Natural killer cell treated with Interleukin-12 subunit alpha and Interleukin-12 subunit beta and Interleukin-15 and Interleukin-18, amount 100 ng/mL, for 72 hours (primary cell): ENCODE results near the gene MGAT4A. TPM values are rescaled to one million over a fixed set of nuclear protein-coding genes. Genes with fewer than 3 reads are reported as not detected.
"Not testable (repeated sequence)": the region's sequence is repeated elsewhere in the genome, so short reads cannot be mapped to it uniquely, and the experiment has no call there.

Source experiments
- ATAC-seq, 2 donors: fragments of 150-1000 bp; cut with Tn5 transposase in 1 of 2; sonication (Bioruptor Pico), chemical (Tn5 transposase) in 1 of 2; 2 replicates each; pipeline ENCODE4 v1.10.0; 2021
- DNase-seq: peaks from one replicate; pipeline ENCODE4 v3.0.0; 2022; ENCODE audit warnings: low spot score
- H3K27ac Mint-ChIP-seq, 2 donors: 1 replicate in 1 of 2; 2 replicates in 1 of 2; pipeline ENCODE4 v1.8.0; 2022; ENCODE audit warnings: mixed read lengths in 2 of 2, mild to moderate bottlenecking in 1 of 2, moderate library complexity in 1 of 2
- H3K27me3 Mint-ChIP-seq, 2 donors: 1 replicate in 1 of 2; 2 replicates in 1 of 2; pipeline ENCODE4 v1.8.0; 2022; ENCODE audit warnings: mixed read lengths in 2 of 2
- H3K36me3 Mint-ChIP-seq: one replicate; pipeline ENCODE4 v1.8.0; 2022; ENCODE audit warnings: mixed read lengths
- H3K4me1 Mint-ChIP-seq, 2 donors: 1 replicate in 1 of 2; 2 replicates in 1 of 2; pipeline ENCODE4 v1.8.0; 2022; ENCODE audit warnings: low read depth in 2 of 2, mixed read lengths in 2 of 2, mild to moderate bottlenecking in 1 of 2
- H3K4me3 Mint-ChIP-seq: one replicate; pipeline ENCODE4 v1.8.0; 2022; ENCODE audit warnings: mixed read lengths
- H3K9me3 Mint-ChIP-seq: 2 replicates; pipeline ENCODE4 v1.8.0; 2022; ENCODE audit warnings: mixed read lengths
- total RNA-seq, 2 donors: library from RNA; stranded (reverse); gene quantifications; one replicate each; pipeline ENCODE4 v1.2.3, GENCODE V29; 2022

The MGAT4A gene
- total RNA-seq, 2 donors from 2014 or later = 23.1 to 25.0 TPM

GRCh38 chr2:98659491-98659840 lies 71.5 kb downstream of the MGAT4A start:
- Mint-ChIP-seq H3K36me3 (peaks cover 13% of the 10 kb centered on the region), H3K27ac (peak overlapping the region; percentile 84 to 91), H3K4me3 (peak overlapping the region; percentile 83), H3K4me1 (peaks cover 65 to 67% of the 10 kb centered on the region in 2 donors)
- peak; percentile 11 to 25 for ATAC-seq
- not testable (repeated sequence) for H3K9me3 Mint-ChIP-seq, H3K27me3 Mint-ChIP-seq, DNase-seq

- Mint-ChIP-seq H3K36me3 (peaks cover 13% of the 10 kb centered on the region), H3K27me3 (no peaks in the 10 kb centered on the region), H3K4me3 (peak overlapping the region; percentile 83), H3K4me1 (peaks cover 67 to 69% of the 10 kb centered on the region in 2 donors), H3K9me3 (no peaks in the 10 kb centered on the region), H3K27ac (peak overlapping the region; percentile 84 to 91)
- DNase-seq (no peak), ATAC-seq (peak; percentile 60 to 69)
Observed at GRCh38 chr2:98658816-98659490, 72.0 kb downstream of the MGAT4A start.

DNA sequence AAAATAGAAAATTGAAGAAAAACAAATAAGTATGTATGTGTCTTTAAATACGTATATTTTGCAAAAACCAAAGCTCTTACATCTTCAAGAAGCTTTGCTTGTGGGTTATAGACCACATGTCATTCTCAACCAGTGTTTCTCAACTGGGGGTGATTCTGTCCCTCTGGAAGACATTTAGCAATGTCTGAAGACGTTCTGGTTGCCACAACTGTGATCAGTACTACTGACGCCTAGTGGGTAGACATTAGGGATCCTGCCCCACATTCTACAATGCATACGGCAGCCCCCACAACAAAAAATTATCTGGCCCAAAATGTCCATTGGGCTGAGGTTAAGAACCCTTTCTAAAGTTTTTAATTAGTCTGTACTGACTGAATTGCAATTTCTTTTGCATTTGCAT lies 74.1 kb downstream of the MGAT4A start:
- Mint-ChIP-seq H3K36me3 (peaks cover 17% of the 10 kb centered on the region), H3K9me3 (no peaks in the 10 kb centered on the region), H3K4me1 (peaks cover 74 to 80% of the 10 kb centered on the region in 2 donors), H3K27me3 (no peaks in the 10 kb centered on the region), H3K4me3 (peak overlapping the region; percentile 83), H3K27ac (peak overlapping the region; percentile 77 to 97)
- DNase-seq = peak; percentile 74
- ATAC-seq = peak; percentile 90 to 91

GRCh38 chr2:98654699-98655495 lies 76.0 kb downstream of the MGAT4A start:
- Mint-ChIP-seq H3K9me3 (no peaks in the 10 kb centered on the region), H3K27me3 (no peaks in the 10 kb centered on the region), H3K4me3 (peak overlapping the region; percentile 59), H3K27ac (peak overlapping the region; percentile 77 to 97), H3K4me1 (peaks cover 67 to 82% of the 10 kb centered on the region in 2 donors), H3K36me3 (peaks cover 10% of the 10 kb centered on the region)
- peak; percentile 61 to 71 for ATAC-seq
- DNase-seq = no peak

- Mint-ChIP-seq H3K4me3 (peak overlapping the region; percentile 56), H3K27me3 (no peaks in the 10 kb centered on the region), H3K4me1 (peaks cover 57 to 68% of the 10 kb centered on the region in 2 donors), H3K9me3 (no peaks in the 10 kb centered on the region), H3K36me3 (peaks cover 12% of the 10 kb centered on the region), H3K27ac (peak overlapping the region; percentile 77 to 97)
- ATAC-seq = no peak
- DNase-seq = no peak
Observed at GRCh38 chr2:98650998-98651397, 79.9 kb downstream of the MGAT4A start.

DNA sequence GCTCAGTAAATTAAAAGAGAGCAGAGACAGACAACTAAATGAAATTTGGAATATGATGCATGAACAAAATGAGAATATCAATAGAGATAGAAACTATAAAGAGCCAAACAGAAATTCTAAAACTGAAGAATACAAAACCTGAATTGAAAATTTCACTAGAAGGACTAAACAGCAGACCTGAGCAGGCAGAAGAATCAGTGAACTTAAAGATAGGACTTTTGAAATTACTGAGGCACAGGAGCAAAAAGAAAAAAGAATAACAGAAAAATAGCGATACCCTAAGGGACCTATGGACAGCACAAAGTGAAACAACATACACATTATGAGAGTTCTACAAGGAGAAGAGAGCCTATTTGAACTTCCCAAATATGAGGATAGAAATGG lies 80.9 kb downstream of the MGAT4A start:
- Mint-ChIP-seq H3K9me3 (no peaks in the 10 kb centered on the region), H3K27ac (peak overlapping the region; percentile 77 to 97), H3K36me3 (peaks cover 12% of the 10 kb centered on the region), H3K4me1 (peaks cover 50 to 61% of the 10 kb centered on the region in 2 donors), H3K27me3 (no peaks in the 10 kb centered on the region), H3K4me3 (peak overlapping the region; percentile 47)
- no peak for DNase-seq
- ATAC-seq = no peak

GRCh38 chr2:98649135-98649991 lies 81.6 kb downstream of the MGAT4A start:
- Mint-ChIP-seq H3K4me3 (peak overlapping the region; percentile 47), H3K36me3 (peaks cover 12% of the 10 kb centered on the region), H3K9me3 (no peaks in the 10 kb centered on the region), H3K4me1 (peaks cover 44 to 55% of the 10 kb centered on the region in 2 donors), H3K27ac (peak overlapping the region; percentile 77 to 97), H3K27me3 (no peaks in the 10 kb centered on the region)
- peak; percentile 94 for ATAC-seq
- peak; percentile 80 for DNase-seq

DNA sequence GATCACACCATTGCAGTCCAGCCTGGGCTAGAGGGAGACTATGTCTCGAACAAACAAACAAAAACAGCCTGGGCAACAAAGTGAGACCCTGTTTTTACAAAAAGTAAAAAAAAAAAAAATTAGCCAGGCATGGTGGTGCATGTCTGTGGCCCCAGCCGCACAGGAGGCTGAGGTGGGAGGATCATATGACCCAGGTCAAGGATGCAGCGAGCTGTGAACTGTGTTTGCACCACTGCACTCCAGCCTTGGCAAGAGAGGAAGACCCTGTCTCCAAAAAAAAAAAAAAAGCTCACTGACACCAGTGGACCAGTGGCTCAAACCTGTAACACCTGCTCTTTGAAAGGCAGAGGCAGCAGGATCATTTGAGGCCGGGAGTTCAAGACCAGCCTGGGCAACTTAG lies 82.5 kb downstream of the MGAT4A start:
- peak overlapping the region in 1 of 2 donors; percentile 97 for H3K27ac Mint-ChIP-seq

DNA sequence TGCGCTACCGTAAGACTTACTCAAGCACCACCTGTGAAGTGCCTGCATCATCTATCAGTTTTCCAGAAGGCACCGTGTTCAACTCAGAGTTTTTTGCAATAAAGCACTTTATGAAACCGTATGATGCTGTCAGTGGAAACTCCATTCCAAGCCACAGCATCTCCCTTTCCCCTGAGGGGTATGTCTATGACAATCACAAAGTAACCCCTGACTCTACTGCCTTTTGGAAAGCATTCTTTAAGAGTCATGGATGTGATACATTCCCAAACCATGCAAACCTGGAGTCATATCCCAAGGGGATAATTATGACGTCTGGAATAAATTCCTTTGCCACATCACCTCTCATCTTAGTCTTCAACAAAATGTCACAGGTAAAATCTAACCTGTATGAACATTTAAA lies 83.3 kb downstream of the MGAT4A start:
- peak overlapping the region in 1 of 2 donors; percentile 16 for H3K27ac Mint-ChIP-seq
- ATAC-seq (no peak), DNase-seq (no peak)
- no peaks in the 10 kb centered on the region for H3K9me3 Mint-ChIP-seq
- H3K4me1 Mint-ChIP-seq = peaks cover 27 to 45% of the 10 kb centered on the region in 2 donors
- H3K36me3 Mint-ChIP-seq = peaks cover 9% of the 10 kb centered on the region
- no peak overlapping the region for H3K4me3 Mint-ChIP-seq
- H3K27me3 Mint-ChIP-seq = no peaks in the 10 kb centered on the region

More for the DNA sequence above, 82.5 kb downstream of the MGAT4A start:
- Mint-ChIP-seq H3K4me3 (no peak overlapping the region), H3K27me3 (no peaks in the 10 kb centered on the region), H3K9me3 (no peaks in the 10 kb centered on the region), H3K4me1 (peaks cover 35 to 51% of the 10 kb centered on the region in 2 donors), H3K36me3 (peaks cover 12% of the 10 kb centered on the region)
- ATAC-seq (no peak), DNase-seq (no peak)

DNA sequence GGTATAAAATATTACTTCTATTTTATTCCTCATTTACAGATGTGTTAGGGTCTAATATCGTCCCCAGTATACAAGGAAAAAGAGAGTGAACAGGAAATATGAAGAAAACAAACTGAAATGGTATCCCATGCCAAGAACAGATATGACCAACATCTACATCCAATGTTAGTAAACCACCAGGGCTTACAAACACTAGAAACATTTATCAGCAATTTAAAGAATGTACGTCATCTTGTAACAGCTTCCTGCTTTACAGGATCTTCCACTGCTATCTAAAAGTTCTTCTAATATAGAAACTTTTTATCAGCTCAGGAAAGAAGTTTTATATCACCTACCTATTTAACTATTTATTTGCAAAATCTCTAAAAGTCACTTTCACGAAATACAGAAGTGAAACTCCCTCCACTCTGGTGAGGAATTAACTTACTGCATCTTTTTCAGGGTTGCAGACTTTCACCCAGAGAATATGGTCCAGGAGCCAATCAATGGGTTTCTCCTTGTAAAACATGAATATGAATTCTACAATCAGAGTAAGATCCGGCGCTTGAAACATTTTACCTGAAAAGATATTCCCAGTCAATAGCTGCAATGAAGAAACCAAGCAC lies 87.3 kb downstream of the MGAT4A start:
- H3K27ac Mint-ChIP-seq = peak overlapping the region; percentile 63 to 78

DNA sequence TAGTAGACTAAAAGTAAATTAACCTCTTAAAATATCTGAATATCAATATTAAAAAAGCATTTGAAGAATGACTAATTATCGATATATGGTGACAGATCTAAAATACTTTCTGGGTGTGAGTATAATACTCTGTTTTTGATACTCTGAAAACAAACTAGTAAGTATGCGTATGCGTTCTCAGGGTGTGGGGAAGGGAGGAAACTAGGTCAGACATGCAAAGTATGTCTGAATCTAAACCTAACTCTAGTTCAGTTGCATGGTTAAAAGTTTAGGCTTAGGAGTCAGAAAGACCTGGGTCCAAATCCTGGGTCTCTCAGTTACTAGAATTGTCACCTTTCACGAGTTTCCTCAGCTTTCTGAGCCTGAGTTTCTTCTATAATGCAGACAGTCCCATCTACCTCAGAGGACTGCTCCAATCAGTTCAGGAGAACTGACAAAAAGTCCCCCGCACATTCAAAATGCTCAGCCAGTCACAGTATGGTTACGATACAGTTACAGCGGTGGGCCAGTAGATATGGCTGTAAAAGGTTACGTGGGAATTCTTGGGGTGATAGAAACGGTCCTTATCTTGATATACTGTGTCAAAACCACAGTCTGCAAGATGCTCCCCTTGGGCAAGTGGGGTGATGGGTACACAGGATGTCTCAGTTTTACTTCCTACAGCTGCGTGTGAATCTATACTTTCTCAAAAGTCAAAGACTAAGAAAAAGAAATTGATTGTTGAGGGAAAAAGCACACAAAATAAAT lies 93.4 kb downstream of the MGAT4A start:
- Mint-ChIP-seq H3K36me3 (no peaks in the 10 kb centered on the region), H3K27me3 (no peaks in the 10 kb centered on the region), H3K4me1 (peaks cover 30 to 41% of the 10 kb centered on the region in 2 donors), H3K4me3 (peak overlapping the region; percentile 80), H3K9me3 (no peaks in the 10 kb centered on the region), H3K27ac (peak overlapping the region; percentile 92 to 94)
- peak; percentile 68 for DNase-seq
- peak; percentile 76 to 79 for ATAC-seq

More for the DNA sequence above, 87.3 kb downstream of the MGAT4A start:
- ATAC-seq (no peak), DNase-seq (no peak)
- Mint-ChIP-seq H3K27me3 (no peaks in the 10 kb centered on the region), H3K9me3 (no peaks in the 10 kb centered on the region), H3K4me3 (no peak overlapping the region), H3K36me3 (no peaks in the 10 kb centered on the region), H3K4me1 (peaks cover 6 to 17% of the 10 kb centered on the region in 2 donors)

DNA sequence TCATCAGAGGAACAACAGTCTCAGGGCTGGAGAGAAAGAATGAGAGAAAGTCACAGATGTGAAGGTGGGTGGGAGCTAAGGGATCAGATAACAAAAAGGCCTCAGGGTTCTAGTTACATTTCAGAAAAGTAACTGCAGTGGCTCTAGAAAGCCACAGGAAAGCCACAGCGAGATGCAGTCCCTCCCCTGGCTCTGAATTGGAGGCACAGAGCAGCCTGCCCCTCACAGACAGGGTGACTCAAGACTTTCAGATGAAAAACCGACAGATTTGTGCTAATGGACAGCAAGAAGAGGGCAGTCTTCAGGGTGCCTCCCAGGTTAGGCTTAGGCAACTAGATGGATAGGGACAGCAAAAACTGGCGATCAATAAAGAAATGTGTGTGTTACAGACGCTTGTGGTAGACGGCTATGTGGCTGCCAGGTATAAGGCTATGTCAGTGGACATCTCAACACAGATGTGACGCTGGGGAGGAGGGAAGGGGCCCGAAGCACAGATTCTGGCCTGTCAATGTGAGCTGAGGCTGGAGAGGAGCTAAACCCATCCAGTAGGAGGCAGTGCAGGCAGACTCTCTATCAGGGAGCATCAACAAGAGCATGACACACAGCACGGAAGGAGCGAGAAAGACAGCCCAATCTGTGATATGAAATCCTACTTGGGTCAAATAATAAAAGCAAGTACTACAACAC lies 96.4 kb downstream of the MGAT4A start:
- peaks cover 8% of the 10 kb centered on the region for H3K36me3 Mint-ChIP-seq
- H3K27ac Mint-ChIP-seq = peak overlapping the region; percentile 83 to 94
- peaks cover 37 to 44% of the 10 kb centered on the region in 2 donors for H3K4me1 Mint-ChIP-seq
- peak overlapping the region; percentile 82 for H3K4me3 Mint-ChIP-seq
- ATAC-seq (peak; percentile 87 to 90), DNase-seq (peak; percentile 75)
- H3K9me3 Mint-ChIP-seq = no peaks in the 10 kb centered on the region
- no peaks in the 10 kb centered on the region for H3K27me3 Mint-ChIP-seq
